ENCODE results near the gene ATG7.
A peak's percentile ranks its signal among the peaks of the same experiment; 100 is the strongest.

ATG7 gene, protein sequence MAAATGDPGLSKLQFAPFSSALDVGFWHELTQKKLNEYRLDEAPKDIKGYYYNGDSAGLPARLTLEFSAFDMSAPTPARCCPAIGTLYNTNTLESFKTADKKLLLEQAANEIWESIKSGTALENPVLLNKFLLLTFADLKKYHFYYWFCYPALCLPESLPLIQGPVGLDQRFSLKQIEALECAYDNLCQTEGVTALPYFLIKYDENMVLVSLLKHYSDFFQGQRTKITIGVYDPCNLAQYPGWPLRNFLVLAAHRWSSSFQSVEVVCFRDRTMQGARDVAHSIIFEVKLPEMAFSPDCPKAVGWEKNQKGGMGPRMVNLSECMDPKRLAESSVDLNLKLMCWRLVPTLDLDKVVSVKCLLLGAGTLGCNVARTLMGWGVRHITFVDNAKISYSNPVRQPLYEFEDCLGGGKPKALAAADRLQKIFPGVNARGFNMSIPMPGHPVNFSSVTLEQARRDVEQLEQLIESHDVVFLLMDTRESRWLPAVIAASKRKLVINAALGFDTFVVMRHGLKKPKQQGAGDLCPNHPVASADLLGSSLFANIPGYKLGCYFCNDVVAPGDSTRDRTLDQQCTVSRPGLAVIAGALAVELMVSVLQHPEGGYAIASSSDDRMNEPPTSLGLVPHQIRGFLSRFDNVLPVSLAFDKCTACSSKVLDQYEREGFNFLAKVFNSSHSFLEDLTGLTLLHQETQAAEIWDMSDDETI

DNA sequence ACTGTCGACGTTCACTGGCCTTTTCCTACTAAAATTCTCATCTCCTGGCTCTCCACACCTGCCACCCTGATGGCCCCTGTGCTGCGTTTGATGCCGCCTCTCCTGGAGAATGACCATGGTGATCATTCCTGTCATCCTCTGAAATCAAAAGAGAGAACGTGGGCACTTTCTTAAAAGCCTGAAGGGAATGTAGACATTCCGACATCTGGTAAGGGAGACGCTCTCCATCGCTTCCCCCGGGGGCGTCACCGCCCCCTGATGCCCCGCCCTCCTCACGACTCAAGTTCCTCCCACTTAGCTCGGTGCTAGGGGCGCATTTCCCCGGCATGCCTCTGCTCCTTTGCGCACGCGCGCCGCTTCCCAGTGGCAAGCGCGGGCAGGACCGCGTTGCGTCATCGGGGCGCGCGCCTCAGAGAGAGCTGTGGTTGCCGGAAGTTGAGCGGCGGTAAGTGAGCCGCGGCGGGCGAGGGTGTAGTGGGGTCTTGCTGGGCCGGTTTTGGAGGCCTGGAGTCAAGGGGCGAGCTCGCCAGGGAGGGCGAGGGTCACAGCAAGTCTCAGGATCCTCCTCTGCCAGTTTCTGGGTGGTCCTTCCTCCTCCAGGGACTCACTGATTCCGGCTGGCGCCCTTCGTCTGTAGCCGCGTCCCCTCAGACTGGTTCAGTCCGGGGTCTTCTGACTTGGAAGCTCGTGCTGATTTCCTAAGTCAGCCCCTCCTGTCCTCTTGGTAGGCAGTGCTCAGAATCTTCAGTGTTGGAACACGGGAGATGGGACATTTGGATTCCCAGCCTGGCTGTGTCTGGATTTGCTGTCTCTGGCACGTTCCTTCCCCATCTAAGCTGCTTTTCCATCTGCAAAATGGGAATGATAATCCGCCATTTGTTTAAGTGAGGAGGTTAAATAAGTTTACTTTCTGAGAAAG lies at the start of gene ATG7:
Gene ATG7, plus strand, starts transcription at position 412 of the 919 bp plus-strand sequence. CDS start 26,299 bp downstream, outside the sequence.
- peak; percentile 93 for DNase-seq (ENCODE audit: low read depth)

DNA sequence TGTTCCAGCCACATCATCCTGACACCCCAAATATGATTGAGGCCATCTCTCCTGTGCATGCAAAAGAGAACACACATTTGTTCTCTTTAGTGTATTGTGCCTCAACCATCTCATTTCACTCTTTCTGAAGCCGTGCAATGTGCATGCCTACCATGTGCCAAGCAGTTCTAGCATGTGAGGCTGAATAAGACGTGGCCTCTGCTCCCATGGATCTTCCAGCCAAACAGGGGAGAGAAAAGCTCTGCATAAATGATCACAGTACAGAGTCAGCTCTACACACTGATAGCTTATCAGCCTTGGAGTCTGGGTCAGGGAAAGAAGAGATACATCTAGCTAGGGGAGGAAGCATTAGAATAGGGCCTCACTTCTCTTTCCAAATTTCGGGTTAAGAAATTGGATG lies 48.2 kb upstream of the ATG7 start:
- DNase-seq (ENCODE audit: low read depth): no peak

DNA sequence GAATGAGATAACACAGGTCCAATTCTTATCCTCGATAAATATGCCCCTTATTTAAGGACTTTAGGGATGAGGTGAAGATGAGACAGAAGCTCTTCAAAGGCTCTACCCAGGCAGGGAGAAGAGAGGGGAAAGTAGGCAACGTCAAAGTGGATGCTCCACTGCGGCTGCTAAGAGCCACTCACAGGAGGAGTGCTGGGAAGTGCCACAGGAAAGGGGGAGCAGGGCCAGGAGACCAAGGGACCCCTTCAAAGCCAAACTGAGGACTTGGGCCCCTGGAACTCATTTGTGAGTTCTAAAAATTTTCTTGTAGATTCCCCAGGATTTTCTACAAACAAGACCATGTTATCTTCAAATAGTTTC lies 47.3 kb upstream of the ATG7 start:
- no peak for DNase-seq (ENCODE audit: low read depth)

DNA sequence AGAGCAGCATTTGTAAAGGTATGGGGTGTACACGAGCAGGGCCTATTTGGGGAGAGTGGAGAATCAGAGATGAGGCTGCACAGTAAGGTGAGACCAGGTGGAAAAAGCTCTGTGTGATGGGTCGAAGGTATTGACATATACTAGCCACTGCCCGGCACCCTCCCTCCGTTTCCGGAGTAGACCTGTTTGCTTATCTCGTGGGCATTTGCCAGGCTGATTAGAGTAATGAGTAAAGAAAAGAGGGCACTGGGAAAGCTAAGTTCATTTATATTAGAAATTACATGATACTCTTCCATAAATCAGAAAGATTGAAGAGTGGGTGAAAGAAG lies 46.2 kb upstream of the ATG7 start:
- no peak for DNase-seq (ENCODE audit: low read depth)

DNA sequence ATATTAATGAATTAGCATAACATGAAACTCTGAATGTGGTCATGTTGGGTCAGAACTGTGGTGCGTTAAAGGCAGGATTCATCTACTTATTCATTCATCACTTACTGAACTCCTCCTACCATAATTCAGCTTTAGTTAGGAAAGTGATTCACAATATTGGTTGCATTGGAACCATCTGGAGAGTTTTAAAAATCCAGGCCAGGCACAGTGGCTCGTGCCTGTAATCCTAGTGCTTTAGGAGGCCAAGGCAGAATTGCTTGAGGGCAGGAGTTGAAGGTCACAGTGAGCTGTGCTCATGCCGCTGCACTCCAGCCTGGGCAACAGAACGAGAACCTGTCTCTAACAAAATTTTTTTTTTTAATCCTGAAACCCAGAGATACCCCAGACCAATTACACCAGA lies 44.2 kb upstream of the ATG7 start:
- DNase-seq (ENCODE audit: low read depth): no peak

DNA sequence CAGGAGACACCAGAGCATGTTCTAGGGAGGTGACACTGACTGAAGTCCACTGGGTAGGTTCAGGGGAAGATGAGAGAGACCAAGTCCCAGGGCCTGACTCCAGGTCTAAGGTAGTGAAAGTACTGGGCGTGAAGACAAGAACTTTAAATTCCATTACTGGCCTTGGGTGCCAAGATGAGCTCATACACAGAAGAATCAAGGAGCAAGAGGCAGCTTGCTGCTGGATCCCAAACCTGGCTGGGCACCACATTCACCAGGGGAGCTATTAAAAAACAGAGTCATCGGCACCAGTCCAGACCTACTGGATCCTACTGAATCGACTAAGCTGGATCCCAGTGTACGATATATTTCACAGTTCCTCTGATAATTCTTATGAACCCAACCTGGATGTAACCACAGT lies 42.1 kb upstream of the ATG7 start:
- no peak for DNase-seq (ENCODE audit: low read depth)

DNA sequence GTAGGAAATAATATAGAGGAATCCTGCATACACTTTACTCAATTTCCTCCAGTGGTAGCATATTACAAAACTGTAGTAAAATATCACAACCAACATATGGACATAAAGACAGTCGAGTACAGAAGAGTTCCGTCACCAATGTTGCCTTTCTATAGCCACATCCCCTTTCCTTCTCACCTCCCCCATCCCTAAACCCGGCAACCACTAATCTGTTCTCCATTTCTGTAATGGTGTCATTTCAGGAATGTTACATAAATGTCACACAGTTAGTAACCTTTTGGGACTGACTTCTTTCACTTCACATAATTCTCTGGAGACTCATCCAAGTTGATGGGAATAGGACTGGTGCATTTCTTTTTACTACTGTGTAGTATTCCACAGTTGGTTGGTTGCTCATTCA lies 41.4 kb upstream of the ATG7 start:
- DNase-seq (ENCODE audit: low read depth): no peak

DNA sequence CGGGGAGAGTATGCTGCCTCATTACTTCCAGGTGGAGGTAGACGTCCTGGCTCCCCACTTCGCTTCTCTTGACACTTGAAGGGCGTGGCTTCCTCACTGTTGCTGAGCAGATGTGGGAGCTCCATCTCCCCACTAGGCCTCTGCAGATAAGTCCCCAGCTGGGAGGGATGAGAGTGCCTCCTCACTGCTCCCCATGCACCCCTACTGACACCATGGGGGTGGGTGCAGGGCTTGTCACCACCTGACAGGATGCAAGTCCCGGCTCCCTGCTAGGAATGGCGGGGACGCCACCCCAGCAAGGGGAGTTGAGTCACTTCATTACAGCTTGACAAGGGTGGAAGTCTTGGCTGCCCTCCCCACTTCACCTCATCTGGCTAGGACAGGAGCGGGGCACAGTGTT lies 36.8 kb upstream of the ATG7 start:
- DNase-seq (ENCODE audit: low read depth): no peak

DNA sequence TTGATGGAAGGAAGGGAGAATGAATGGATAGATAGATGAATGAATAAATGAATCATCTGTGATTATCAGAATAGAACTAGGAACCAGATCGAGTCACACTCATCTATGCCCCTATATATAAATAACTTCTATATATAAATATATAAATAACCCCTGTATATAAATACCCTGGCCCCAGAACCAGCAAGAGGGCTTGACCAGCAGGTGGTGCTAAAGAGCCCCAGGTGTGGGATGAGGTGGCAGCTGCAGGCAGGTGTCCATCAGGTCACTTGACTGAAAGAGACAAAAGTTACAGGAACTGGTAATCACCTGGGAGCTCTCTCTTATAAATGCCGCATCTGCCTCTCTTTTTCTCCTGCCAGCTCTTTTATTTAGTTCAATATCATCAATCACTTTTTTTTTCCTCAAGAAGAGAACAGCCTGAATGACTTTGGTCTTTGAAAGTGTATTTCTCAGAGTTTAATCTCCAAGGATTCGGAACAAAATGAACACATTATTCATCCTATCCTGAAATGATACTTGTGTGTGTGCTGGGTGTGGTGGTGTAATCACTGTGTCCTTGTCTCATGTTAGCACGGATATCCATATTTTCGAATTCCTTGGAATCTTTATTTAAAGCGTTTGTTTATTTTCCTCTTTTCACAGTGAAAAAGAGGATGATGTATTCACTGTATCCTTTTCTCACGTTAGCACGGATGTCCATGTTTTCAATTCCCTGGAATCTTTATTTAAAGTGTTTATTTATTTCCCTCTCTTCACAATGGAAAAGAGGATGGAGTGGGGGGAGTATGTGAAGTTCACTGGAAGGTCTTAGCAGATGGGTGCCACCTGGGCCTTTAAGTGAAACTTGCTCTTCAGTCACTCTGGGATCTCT lies 35.4 kb upstream of the ATG7 start:
- peak; percentile 42 for DNase-seq (ENCODE audit: low read depth)

DNA sequence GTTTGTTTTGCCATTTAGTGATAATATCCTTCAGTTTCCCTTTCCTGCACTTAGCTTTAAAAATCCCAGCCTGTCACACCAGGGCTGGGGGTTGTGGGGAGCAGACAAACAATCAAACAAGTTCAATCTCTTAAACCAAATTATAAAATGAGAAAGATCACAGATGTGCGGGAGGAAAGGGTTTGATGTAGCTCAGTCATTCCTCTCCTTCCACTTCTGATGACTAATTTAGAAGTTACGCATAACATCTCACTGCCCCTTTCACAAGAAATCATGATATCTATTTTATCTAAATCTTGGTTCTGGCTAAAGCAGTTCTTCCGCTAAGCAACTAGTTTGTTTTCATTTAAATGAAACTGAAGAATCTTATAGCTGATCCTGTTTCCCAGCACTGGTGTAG lies 34.1 kb upstream of the ATG7 start:
- no peak for DNase-seq (ENCODE audit: low read depth)

DNA sequence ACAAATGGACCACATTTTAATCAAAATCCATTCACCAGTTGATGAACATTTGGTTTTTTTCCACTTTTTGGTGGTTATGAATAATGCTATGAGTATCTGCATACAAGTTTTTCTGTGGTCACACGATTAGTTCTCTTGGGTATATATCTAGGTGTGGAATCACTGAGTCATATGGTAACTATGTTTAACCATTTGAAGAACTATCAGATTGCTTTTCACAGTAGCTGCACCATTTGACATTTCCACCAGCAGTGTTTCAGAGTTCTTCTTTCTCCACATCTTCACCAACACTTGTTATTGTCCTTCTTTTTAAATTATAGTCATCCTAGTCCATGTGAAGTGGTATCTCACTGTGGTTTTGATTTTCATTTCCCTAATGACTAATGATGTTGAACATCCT lies 33.3 kb upstream of the ATG7 start:
- DNase-seq (ENCODE audit: low read depth): no peak

DNA sequence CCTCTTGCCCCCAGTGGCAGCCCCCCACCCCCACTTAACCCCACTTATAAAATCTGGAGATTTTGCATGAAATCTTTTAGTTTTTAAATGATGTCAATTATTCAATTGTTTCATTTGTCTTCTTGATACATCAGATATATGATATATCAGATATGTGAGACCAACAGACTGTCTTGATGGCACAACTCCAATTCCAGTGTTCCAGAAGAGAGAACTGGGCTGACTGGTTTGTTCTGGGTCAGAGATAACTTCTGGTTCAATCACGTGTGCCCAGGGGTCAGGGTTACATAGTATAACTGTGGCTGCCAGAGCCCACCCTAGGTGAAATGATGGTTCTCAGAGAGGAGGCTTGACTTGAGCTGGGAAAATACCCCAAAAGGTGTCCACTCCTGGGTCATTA lies 32.4 kb upstream of the ATG7 start:
- DNase-seq (ENCODE audit: low read depth): no peak

DNA sequence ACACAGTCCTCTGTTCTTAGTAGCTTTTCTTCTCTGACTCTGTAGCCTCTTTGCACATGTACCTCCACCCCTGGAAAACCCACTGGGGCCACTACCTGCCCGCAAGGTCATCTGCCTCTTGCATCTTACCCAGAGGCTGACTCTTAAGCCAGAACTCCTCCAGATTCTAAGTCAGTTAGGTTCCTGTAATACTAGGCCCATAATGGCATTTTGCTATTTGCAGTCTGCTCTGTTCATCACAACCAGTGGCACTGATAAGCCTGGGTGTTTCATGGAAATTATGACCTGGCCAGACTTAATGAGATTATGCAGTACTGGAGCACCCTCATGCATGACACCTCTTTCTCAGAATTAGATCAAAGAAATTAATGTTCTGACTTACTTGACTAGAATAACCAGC lies 31.7 kb upstream of the ATG7 start:
- DNase-seq (ENCODE audit: low read depth): no peak

DNA sequence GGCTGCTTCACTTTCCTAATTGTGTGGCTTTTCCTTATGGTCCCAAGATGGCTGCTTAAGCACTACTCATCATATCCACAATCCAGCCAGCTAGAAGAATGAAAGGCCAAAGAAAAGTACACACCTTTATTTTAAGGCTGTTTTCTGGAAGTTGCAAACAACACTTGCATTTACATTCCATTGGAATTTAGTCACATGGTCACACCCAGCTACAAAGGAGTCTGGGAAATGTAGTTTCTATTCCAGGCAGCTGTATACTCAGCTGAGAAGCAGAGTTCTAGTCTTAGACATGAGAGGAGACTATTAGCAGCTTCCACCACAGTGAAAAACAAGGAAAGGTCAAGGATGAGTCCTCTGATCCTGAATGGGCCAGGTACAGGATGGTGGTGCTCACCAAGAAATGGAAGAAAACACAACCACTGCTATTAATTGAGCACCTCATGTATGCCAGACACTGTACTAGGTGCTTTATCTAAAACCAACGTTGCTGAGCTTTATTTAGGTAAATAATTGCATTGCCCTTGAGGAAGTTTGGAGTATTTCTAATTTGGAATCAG lies 28.0 kb upstream of the ATG7 start:
- DNase-seq (ENCODE audit: low read depth): no peak

DNA sequence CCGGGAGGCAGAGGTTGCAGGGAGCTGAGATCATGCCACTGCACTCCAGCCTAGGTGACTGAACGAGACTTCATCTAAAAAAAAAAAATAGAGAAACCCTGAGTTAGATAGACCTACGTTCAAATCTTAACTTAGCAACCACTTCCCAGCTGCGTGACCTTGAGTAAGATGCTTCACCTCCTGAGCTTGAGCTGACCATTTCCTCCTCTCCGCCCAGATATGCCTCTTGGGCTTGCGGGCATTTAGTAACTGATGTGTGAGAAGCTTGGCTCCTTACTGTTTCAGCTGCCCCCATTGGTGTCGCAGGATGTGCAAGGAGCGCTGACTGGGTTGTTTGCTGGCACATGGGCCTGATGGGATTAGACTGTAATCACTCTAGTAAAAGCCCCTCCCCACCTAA lies 26.9 kb upstream of the ATG7 start:
- no peak for DNase-seq (ENCODE audit: low read depth)

DNA sequence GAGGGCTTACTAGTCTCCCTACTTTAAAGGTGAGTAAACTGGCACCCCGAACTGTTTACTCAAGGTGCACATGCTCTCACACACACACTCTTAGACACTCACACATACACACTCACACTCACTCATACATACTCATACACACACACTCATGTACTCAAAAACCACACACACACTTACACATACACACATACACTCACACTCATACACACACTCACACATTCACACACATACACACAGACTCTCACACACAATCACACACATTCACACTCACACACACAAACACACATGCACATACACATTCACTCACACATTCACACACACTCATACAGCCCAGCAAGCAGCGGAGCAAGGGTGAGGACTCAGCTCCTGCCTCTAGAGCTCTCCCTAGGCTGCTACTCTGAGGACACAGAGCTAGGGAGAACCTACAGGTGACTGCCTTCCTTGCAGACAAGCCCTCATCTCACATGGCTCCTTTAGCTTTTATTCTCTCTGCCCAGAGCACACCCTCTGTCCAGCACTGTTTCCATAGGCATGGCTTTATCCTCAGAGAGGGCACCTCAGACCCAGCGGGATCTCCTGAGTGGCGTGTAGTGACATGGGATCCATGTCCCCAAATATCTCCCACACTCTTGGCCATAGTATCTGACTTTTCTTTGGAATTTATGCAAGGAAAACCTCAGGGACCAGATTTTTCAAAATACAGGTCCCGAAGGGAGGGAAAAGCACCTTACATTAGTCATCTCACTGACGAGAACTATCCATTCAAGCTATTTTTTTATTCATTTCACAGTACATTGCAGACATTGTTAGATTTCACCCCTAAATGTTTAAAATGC lies 26.2 kb upstream of the ATG7 start:
- no peak for DNase-seq (ENCODE audit: low read depth)

DNA sequence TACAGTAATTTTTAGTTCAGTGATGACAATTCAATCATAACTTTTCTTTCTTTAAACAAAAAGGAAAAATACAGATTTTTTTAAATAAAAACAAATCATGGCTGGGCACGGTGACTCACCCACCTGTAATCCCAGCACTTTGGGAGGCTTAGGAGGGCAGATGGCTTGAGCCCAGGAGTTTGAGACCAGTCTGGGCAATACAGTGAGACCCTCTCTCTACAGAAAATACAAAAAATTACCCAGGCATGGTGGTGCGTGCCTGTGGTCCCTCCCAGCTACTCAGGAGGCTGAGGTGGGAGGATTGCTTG lies 25.6 kb upstream of the ATG7 start:
- no peak for DNase-seq (ENCODE audit: low read depth)

DNA sequence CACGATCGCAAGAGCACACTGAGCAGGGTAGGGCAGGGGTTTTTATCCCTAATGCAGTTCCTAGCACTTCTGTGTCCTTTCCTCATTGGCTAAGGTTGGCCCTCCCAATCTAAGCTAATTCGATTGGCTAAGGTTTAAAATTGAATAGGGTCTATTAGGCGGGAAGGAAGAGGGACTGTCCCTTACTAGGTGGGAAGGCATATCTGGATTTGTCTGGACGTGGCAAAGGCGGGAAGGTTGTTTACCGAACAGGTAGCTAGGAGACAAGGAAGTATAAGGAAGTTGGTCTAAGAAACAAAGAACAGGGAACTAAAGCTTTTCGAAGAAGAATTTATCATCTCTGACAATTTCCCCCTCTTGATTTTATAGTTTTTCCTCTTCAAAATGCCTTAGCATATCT lies 24.8 kb upstream of the ATG7 start:
- DNase-seq (ENCODE audit: low read depth): no peak

DNA sequence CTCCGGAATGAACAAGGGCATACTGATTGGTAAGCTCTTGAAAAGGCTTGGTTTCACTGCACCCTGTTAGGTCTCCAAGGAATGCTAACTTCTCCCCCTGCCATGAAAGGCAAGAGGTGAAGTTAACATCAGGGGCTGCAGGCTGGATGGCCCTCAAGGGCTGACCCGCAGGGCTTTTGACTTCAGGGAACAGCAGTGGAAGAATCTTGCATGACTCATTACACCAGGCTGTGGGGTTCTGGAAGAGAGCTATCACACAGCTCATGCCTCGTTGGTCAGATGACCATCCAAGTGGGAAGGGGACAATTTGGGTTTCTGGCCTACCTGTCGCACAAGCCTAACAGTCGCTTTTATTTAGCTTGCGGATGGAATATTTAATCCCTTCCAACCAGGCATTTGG lies 23.6 kb upstream of the ATG7 start:
- DNase-seq (ENCODE audit: low read depth): no peak

DNA sequence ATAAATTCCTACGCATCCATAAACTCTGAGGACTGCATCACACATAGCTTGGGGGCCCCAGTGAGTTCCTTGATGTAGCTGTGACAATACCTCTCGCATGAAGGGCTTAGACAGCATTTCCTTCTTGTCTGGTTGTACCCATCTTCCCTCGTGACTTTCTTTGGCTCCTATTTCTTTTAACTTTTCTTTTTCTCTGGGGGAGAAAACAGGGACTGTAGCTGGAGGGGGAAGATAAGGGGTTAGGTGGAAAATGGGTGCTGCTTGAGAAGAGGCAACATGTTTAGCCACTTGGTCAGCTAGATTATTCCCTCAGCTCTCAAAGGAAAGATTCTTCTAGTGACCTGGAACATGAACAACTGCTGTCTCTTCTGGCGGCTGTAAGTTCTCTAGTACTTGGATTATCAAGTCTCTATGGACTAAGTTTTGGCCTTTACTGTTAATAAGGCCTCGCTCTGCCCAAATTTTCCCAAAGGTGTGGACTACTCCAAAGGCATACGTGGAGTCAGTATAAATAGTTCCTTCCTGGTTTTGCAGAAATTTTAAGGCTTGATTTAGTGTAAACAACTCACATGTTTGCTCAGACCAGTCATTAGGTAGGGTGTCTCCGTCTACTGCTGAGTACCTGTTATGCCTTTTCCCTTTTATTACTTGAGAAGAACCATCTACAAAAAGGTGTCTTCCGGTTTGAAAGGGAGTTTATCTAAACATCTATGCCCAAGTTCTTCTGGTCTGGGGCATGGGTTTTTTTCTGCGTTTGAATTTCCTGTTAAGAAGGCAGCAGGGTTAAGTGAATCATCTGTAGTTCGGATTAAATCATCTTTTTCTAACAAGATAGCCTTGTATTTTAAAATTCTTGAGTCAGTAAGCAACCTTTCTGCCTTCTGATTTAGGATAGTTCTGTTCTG lies 21.0 kb upstream of the ATG7 start:
- no peak for DNase-seq (ENCODE audit: low read depth)

Data from stimulated activated CD8-positive, alpha-beta memory T cell treated with anti-CD3 and anti-CD28 coated beads, Interleukin-15, amount 100 ng/mL, for 24 hours (primary cell).